ENCODE results near the gene SH3PXD2A. TPM values are rescaled to one million over a fixed set of nuclear protein-coding genes. Genes with fewer than 3 reads are reported as not detected.

The SH3PXD2A gene
- total and polyA plus RNA-seq, 9 of the 15 experiments (the other 6 are each of a cell fraction or from before 2014, with no cell fraction given): 0.41 to 9.3 (median 2.5) TPM

- in situ Hi-C loops (cut with MboI): no loop called here
- no peak for FAIRE-seq
- TF ChIP-seq ZNF263 (CRISPR knock-in tag; IDR thresholded peaks at IDR 0.05; ENCODE audit: borderline replicate concordance): no peak
- no peak for TF ChIP-seq E2F5 (CRISPR knock-in tag; IDR thresholded peaks at IDR 0.05)
- no peak for TF ChIP-seq PRDM10 (IDR thresholded peaks at IDR 0.05; ENCODE audit: partially characterized antibody)
- TF ChIP-seq KHSRP (IDR thresholded peaks at IDR 0.05): no peak
- no peak for TF ChIP-seq ATF3 (IDR thresholded peaks at IDR 0.05)
- no peak for TF ChIP-seq ATF3 (CRISPR knock-in tag; conservative IDR thresholded peaks at IDR 0.05)
- no peak for TF ChIP-seq ZNF592 (IDR thresholded peaks at IDR 0.05)
- TF ChIP-seq ETV5 (CRISPR knock-in tag; IDR thresholded peaks at IDR 0.05; ENCODE audit: low read depth): no peak
- TF ChIP-seq SRF (CRISPR knock-in tag; IDR thresholded peaks at IDR 0.05): no peak
Measured at GRCh38 chr10:103703941-103704919, 151.1 kb downstream of the SH3PXD2A start.

More at GRCh38 chr10:103703941-103704919, 151.1 kb downstream of the SH3PXD2A start:
- Histone ChIP-seq H3K27ac (ENCODE audit: extremely low read depth, low read depth, low read length) (no peak overlapping the region), H2AFZ (ENCODE audit: low read depth, low read length) (no peak overlapping the region), H4K20me1 (replicated peaks; ENCODE audit: control insufficient read depth, insufficient read depth, low read length) (no peaks in the 10 kb centered on the region), H3K79me2 (ENCODE audit: control insufficient read depth, insufficient read depth, low read length) (no peaks in the 10 kb centered on the region), H3K9me1 (ENCODE audit: control insufficient read depth, insufficient read depth, low read length) (peaks cover 2% of the 10 kb centered on the region), H3K4me3 (no peak overlapping the region), H3K27me3 (ENCODE audit: control insufficient read depth in 2 of 2, insufficient read depth in 2 of 2, low read length in 2 of 2) (peaks cover 0 to 12% of the 10 kb centered on the region in 2 experiments; a peak in 2 of 5 replicates), H3K9ac (ENCODE audit: insufficient read depth in 1 of 2, low read depth in 2 of 2, low read length in 2 of 2) (no peak overlapping the region), H3K4me1 (replicated peaks in 1 of 2; ENCODE audit: control insufficient read depth in 2 of 2, insufficient read depth in 2 of 2, low read length in 2 of 2) (no peaks in the 10 kb centered on the region; a peak in 2 of 5 replicates), H3K36me3 (ENCODE audit: control insufficient read depth, insufficient read depth, low read length) (no peaks in the 10 kb centered on the region), H3K9me3 (replicated peaks; ENCODE audit: control insufficient read depth, insufficient read depth, low read depth, low read length) (no peaks in the 10 kb centered on the region), H3K4me2 (ENCODE audit: insufficient read depth, low read length) (no peak overlapping the region)
- CTCF ChIA-PET (ENCODE audit: low intra/inter-chr PET ratio): no interaction called here
- intact Hi-C loops (cut with micrococcal nuclease): no loop called here
- WGBS (ENCODE audit: insufficient coverage, low coverage, missing lambda C conversion rate): 3% methylated on average over 8 of the region's 13 CpGs
- POLR2A ChIA-PET: interaction anchor here (1.0 kb wide), 1 partner anchor 15 kb away, joined by 3 read pairs; no protein-coding TSS in a partner anchor
- BruUV-seq (replicated peaks): no TSS peak
- DNase-seq (ENCODE audit: extremely low read depth in 1 of 4, low spot score in 3 of 4) (no peak), ATAC-seq (no peak)

All from K562 (cell line).